ENCODE data around the gene RSPH3. TPM values are rescaled to one million over a fixed set of nuclear protein-coding genes. Genes with fewer than 3 reads are reported as not detected.
A peak's percentile ranks its signal among the peaks of the same experiment; 100 is the strongest.
"Not testable (repeated sequence)": the region's sequence is repeated elsewhere in the genome, so short reads cannot be mapped to it uniquely, and the experiment has no call there.

RSPH3 gene
- total RNA-seq, 4 donors from 2014 or later: 10.1 to 13.6 (median 13.1) TPM

- DNase-seq (ENCODE audit: low spot score in 2 of 2): no peak
- Histone ChIP-seq H3K4me3 (no peak overlapping the region), H3K27ac (peak overlapping the region; percentile 1), H3K9me3 (no peaks in the 10 kb centered on the region), H3K27me3 (no peaks in the 10 kb centered on the region), H3K4me1 (peaks cover 30% of the 10 kb centered on the region), H3K36me3 (peaks cover 11% of the 10 kb centered on the region)
- 63% methylated on average over 8 of the region's 8 CpGs for WGBS
- TF ChIP-seq POLR2AphosphoS5 (IDR thresholded peaks at IDR 0.05): no peak
- TF ChIP-seq CTCF (IDR thresholded peaks at IDR 0.05): no peak
- TF ChIP-seq EP300 (IDR thresholded peaks at IDR 0.05): no peak
- TF ChIP-seq POLR2A (IDR thresholded peaks at IDR 0.05): no peak
These were observed 39.2 kb upstream of the RSPH3 start for GRCh38 chr6:159038914-159039884.

- H3K27ac ChIP-seq; H3K9me3 ChIP-seq; DNase-seq (ENCODE audit: low spot score in 2 of 2); H3K4me3 ChIP-seq; H3K27me3 ChIP-seq: not testable (repeated sequence)
- peaks cover 11% of the 10 kb centered on the region for H3K36me3 ChIP-seq
- H3K4me1 ChIP-seq: peaks cover 29% of the 10 kb centered on the region
- WGBS: 67% methylated on average over 12 of the region's 12 CpGs
These were observed 38.3 kb upstream of the RSPH3 start for GRCh38 chr6:159038318-159038717.

- peaks cover 24% of the 10 kb centered on the region for H3K4me1 ChIP-seq
- no peak for DNase-seq (ENCODE audit: low spot score in 2 of 2)
- no peaks in the 10 kb centered on the region for H3K9me3 ChIP-seq
- 60% methylated on average over 5 of the region's 5 CpGs for WGBS
- TF ChIP-seq POLR2A (IDR thresholded peaks at IDR 0.05) (no peak), POLR2AphosphoS5 (IDR thresholded peaks at IDR 0.05) (no peak), EP300 (IDR thresholded peaks at IDR 0.05) (no peak), CTCF (IDR thresholded peaks at IDR 0.05) (no peak)
- H3K27ac ChIP-seq: no peak overlapping the region
- H3K36me3 ChIP-seq: peaks cover 11% of the 10 kb centered on the region
- no peaks in the 10 kb centered on the region for H3K27me3 ChIP-seq
- H3K4me3 ChIP-seq: no peak overlapping the region
These were observed 37.8 kb upstream of the RSPH3 start for GRCh38 chr6:159037756-159038290.

- no peak overlapping the region for H3K4me3 ChIP-seq
These were observed 36.7 kb upstream of the RSPH3 start for GRCh38 chr6:159036673-159037072.

GRCh38 chr6:159035891-159036290 lies 35.9 kb upstream of the RSPH3 start:
- H3K27ac ChIP-seq: no peak overlapping the region
- H3K4me3 ChIP-seq: no peak overlapping the region
- peaks cover 11% of the 10 kb centered on the region for H3K4me1 ChIP-seq
- H3K36me3 ChIP-seq: peaks cover 11% of the 10 kb centered on the region
- WGBS: 93% methylated on average over 15 of the region's 17 CpGs
- H3K9me3 ChIP-seq: no peaks in the 10 kb centered on the region
- TF ChIP-seq POLR2A (IDR thresholded peaks at IDR 0.05) (no peak), EP300 (IDR thresholded peaks at IDR 0.05) (no peak), POLR2AphosphoS5 (IDR thresholded peaks at IDR 0.05) (no peak), CTCF (IDR thresholded peaks at IDR 0.05) (no peak)
- no peak for DNase-seq (ENCODE audit: low spot score in 2 of 2)
- H3K27me3 ChIP-seq: no peaks in the 10 kb centered on the region

More at GRCh38 chr6:159036673-159037072, 36.7 kb upstream of the RSPH3 start:
- 85% methylated on average over 13 of the region's 14 CpGs for WGBS
- Histone ChIP-seq H3K9me3 (no peaks in the 10 kb centered on the region), H3K27me3 (no peaks in the 10 kb centered on the region), H3K4me1 (peaks cover 13% of the 10 kb centered on the region), H3K36me3 (peaks cover 11% of the 10 kb centered on the region), H3K27ac (no peak overlapping the region)
- no peak for DNase-seq (ENCODE audit: low spot score in 2 of 2)
- no peak for TF ChIP-seq EP300 (IDR thresholded peaks at IDR 0.05)

Data from suprapubic skin (tissue), 4 donors.